ENCODE data around the gene TENM4. TPM values are rescaled to one million over a fixed set of nuclear protein-coding genes. Genes with fewer than 3 reads are reported as not detected.

TENM4 gene
- polyA plus RNA-seq, 3 donors: 0.31 to 1.7 TPM; not detected in 1

- Histone ChIP-seq H3K27ac (ENCODE audit: low read depth in 1 of 2, low read length in 2 of 2) (no peak overlapping the region), H3K4me3 (replicated peaks in 1 of 3; ENCODE audit: low read depth in 2 of 3, low read length in 3 of 3) (no peak overlapping the region), H3K4me1 (ENCODE audit: control insufficient read depth in 1 of 2, insufficient read depth in 2 of 2, low read length in 2 of 2) (no peaks in the 10 kb centered on the region), H2AFZ (ENCODE audit: insufficient read depth, low read depth, low read length, poor library complexity, severe bottlenecking) (no peak overlapping the region), H3K9ac (ENCODE audit: insufficient read depth, low read length, poor library complexity, severe bottlenecking) (no peak overlapping the region), H3K36me3 (replicated peaks in 1 of 2; ENCODE audit: control insufficient read depth in 1 of 2, insufficient read depth in 2 of 2, low read length in 2 of 2) (no peaks in the 10 kb centered on the region), H4K20me1 (ENCODE audit: insufficient read depth, low read length) (no peaks in the 10 kb centered on the region), H3K79me2 (ENCODE audit: insufficient read depth, low read length) (no peaks in the 10 kb centered on the region), H3K9me3 (replicated peaks in 1 of 2; ENCODE audit: control insufficient read depth in 1 of 2, insufficient read depth in 1 of 2, low read length in 2 of 2) (no peaks in the 10 kb centered on the region), H3K27me3 (ENCODE audit: control insufficient read depth in 2 of 2, insufficient read depth in 2 of 2, low read length in 2 of 2) (no peaks in the 10 kb centered on the region), H3K4me2 (replicated peaks; ENCODE audit: extremely low read depth, low read length, poor library complexity, severe bottlenecking) (no peak overlapping the region)
- no peak for DNase-seq
- peaks cover 0 to 3% (median 0%) of the 10 kb centered on the region in 7 donors for H3K9me3 Mint-ChIP-seq
- H3K27ac Mint-ChIP-seq: no peak overlapping the region
- TF ChIP-seq, protein P1, sequence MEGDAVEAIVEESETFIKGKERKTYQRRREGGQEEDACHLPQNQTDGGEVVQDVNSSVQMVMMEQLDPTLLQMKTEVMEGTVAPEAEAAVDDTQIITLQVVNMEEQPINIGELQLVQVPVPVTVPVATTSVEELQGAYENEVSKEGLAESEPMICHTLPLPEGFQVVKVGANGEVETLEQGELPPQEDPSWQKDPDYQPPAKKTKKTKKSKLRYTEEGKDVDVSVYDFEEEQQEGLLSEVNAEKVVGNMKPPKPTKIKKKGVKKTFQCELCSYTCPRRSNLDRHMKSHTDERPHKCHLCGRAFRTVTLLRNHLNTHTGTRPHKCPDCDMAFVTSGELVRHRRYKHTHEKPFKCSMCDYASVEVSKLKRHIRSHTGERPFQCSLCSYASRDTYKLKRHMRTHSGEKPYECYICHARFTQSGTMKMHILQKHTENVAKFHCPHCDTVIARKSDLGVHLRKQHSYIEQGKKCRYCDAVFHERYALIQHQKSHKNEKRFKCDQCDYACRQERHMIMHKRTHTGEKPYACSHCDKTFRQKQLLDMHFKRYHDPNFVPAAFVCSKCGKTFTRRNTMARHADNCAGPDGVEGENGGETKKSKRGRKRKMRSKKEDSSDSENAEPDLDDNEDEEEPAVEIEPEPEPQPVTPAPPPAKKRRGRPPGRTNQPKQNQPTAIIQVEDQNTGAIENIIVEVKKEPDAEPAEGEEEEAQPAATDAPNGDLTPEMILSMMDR (IDR thresholded peaks at IDR 0.05): no peak
- H3K36me3 Mint-ChIP-seq: no peaks in the 10 kb centered on the region
- intact Hi-C loops (cut with micrococcal nuclease): no loop called here
- peaks cover 2 to 15% (median 8%) of the 10 kb centered on the region in 3 donors for H3K27me3 Mint-ChIP-seq (ENCODE audit: low read depth in 3 of 3)
- 87% methylated on average over 3 of the region's 5 CpGs for WGBS (ENCODE audit: insufficient coverage)
- H3K4me3 Mint-ChIP-seq: no peak overlapping the region
- H3K4me1 Mint-ChIP-seq: no peaks in the 10 kb centered on the region
Measured at GRCh38 chr11:78744949-78745348, 695.9 kb downstream of the TENM4 start.

DNA sequence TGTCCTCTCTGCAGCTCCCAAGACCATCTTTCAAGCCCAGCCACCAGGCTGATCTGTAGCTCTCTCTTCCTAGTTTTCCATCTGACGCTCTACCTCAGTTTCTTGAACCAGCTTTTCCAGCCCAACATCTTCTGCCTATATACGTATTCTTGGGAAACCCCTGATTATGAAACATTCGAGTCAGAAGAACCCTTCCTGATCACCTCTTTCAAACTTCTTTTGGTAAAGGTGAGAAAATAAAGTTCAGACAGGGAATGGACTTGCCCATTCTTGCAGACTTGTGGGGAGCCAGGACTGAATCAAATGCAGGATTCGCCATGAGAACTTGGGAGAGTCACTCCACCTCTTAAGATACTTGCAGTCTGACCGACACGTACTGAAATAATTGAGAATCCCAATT lies 696.6 kb downstream of the TENM4 start:
- no peak for DNase-seq
- no peaks in the 10 kb centered on the region for H3K36me3 ChIP-seq (replicated peaks in 1 of 2; ENCODE audit: control insufficient read depth in 1 of 2, insufficient read depth in 2 of 2, low read length in 2 of 2)
- Mint-ChIP-seq H3K9me3 (peaks cover 0 to 3% (median 0%) of the 10 kb centered on the region in 7 donors), H3K27me3 (ENCODE audit: low read depth in 3 of 3) (peaks cover 2 to 12% (median 8%) of the 10 kb centered on the region in 3 donors), H3K36me3 (no peaks in the 10 kb centered on the region), H3K4me3 (no peak overlapping the region), H3K27ac (no peak overlapping the region), H3K4me1 (no peaks in the 10 kb centered on the region)
- no peaks in the 10 kb centered on the region for H3K27me3 ChIP-seq (ENCODE audit: control insufficient read depth in 2 of 2, insufficient read depth in 2 of 2, low read length in 2 of 2)
- no peak overlapping the region for H3K4me2 ChIP-seq (replicated peaks; ENCODE audit: extremely low read depth, low read length, poor library complexity, severe bottlenecking)
- H3K9me3 ChIP-seq (replicated peaks in 1 of 2; ENCODE audit: control insufficient read depth in 1 of 2, insufficient read depth in 1 of 2, low read length in 2 of 2): no peaks in the 10 kb centered on the region
- 94% methylated on average over 4 of the region's 6 CpGs for WGBS (ENCODE audit: insufficient coverage)
- H3K79me2 ChIP-seq (ENCODE audit: insufficient read depth, low read length): no peaks in the 10 kb centered on the region
- H3K9ac ChIP-seq (ENCODE audit: insufficient read depth, low read length, poor library complexity, severe bottlenecking): no peak overlapping the region
- no peaks in the 10 kb centered on the region for H4K20me1 ChIP-seq (ENCODE audit: insufficient read depth, low read length)
- H3K4me3 ChIP-seq (replicated peaks in 1 of 3; ENCODE audit: low read depth in 2 of 3, low read length in 3 of 3): no peak overlapping the region
- intact Hi-C loops (cut with micrococcal nuclease): no loop called here
- TF ChIP-seq, protein P1 (IDR thresholded peaks at IDR 0.05): no peak
- no peak overlapping the region for H3K27ac ChIP-seq (ENCODE audit: low read depth in 1 of 2, low read length in 2 of 2)
- no peak overlapping the region for H2AFZ ChIP-seq (ENCODE audit: insufficient read depth, low read depth, low read length, poor library complexity, severe bottlenecking)
- H3K4me1 ChIP-seq (ENCODE audit: control insufficient read depth in 1 of 2, insufficient read depth in 2 of 2, low read length in 2 of 2): no peaks in the 10 kb centered on the region

All from CD14-positive monocyte (primary cell).